ENCODE measurements around the gene PIRT.

PIRT gene

GRCh38 chr17:10827898-10828552 is 9.9 kb downstream of the PIRT start:
- no peak for TF ChIP-seq CTCF (IDR thresholded peaks at IDR 0.05; ENCODE audit: low read depth, low read length)
- DNase-seq: no peak
- H3K36me3 ChIP-seq: no peaks in the 10 kb centered on the region
- no peak overlapping the region for H3K4me3 ChIP-seq (ENCODE audit: low read depth, low read length)
- H3K4me1 ChIP-seq: no peaks in the 10 kb centered on the region
- H3K9me3 ChIP-seq: no peaks in the 10 kb centered on the region
- H3K27me3 ChIP-seq: no peaks in the 10 kb centered on the region

GRCh38 chr17:10824874-10825273 is 13.0 kb downstream of the PIRT start:
- H3K4me3 ChIP-seq (ENCODE audit: low read depth, low read length): no peak overlapping the region
- H3K9me3 ChIP-seq: no peaks in the 10 kb centered on the region
- DNase-seq: no peak
- H3K36me3 ChIP-seq: no peaks in the 10 kb centered on the region
- H3K4me1 ChIP-seq: no peaks in the 10 kb centered on the region
- no peaks in the 10 kb centered on the region for H3K27me3 ChIP-seq
- no peak for TF ChIP-seq CTCF (IDR thresholded peaks at IDR 0.05; ENCODE audit: low read depth, low read length)

- no peak for DNase-seq
- Histone ChIP-seq H3K4me3 (ENCODE audit: low read depth, low read length) (no peak overlapping the region), H3K27me3 (no peaks in the 10 kb centered on the region), H3K9me3 (no peaks in the 10 kb centered on the region), H3K4me1 (no peaks in the 10 kb centered on the region), H3K36me3 (no peaks in the 10 kb centered on the region)
- TF ChIP-seq CTCF (IDR thresholded peaks at IDR 0.05; ENCODE audit: low read depth, low read length): no peak
These were observed 16.1 kb downstream of the PIRT start for GRCh38 chr17:10821770-10822169.

GRCh38 chr17:10821054-10821453 is 16.8 kb downstream of the PIRT start:
- no peak for TF ChIP-seq CTCF (IDR thresholded peaks at IDR 0.05; ENCODE audit: low read depth, low read length)
- Histone ChIP-seq H3K4me1 (no peaks in the 10 kb centered on the region), H3K36me3 (no peaks in the 10 kb centered on the region), H3K4me3 (ENCODE audit: low read depth, low read length) (no peak overlapping the region), H3K27me3 (no peaks in the 10 kb centered on the region), H3K9me3 (no peaks in the 10 kb centered on the region)
- no peak for DNase-seq

- Histone ChIP-seq H3K36me3 (no peaks in the 10 kb centered on the region), H3K9me3 (no peaks in the 10 kb centered on the region), H3K4me3 (ENCODE audit: low read depth, low read length) (no peak overlapping the region), H3K27me3 (no peaks in the 10 kb centered on the region), H3K4me1 (no peaks in the 10 kb centered on the region)
- no peak for TF ChIP-seq CTCF (IDR thresholded peaks at IDR 0.05; ENCODE audit: low read depth, low read length)
- DNase-seq: no peak
These were observed 22.6 kb downstream of the PIRT start for GRCh38 chr17:10815319-10815718.

GRCh38 chr17:10814075-10814474 is 23.8 kb downstream of the PIRT start:
- H3K36me3 ChIP-seq: no peaks in the 10 kb centered on the region
- no peak for TF ChIP-seq CTCF (IDR thresholded peaks at IDR 0.05; ENCODE audit: low read depth, low read length)
- no peaks in the 10 kb centered on the region for H3K4me1 ChIP-seq
- no peak for DNase-seq
- no peaks in the 10 kb centered on the region for H3K27me3 ChIP-seq
- H3K4me3 ChIP-seq (ENCODE audit: low read depth, low read length): no peak overlapping the region
- no peaks in the 10 kb centered on the region for H3K9me3 ChIP-seq
